HEK293 (cell line): ENCODE results near the gene LRRC23.

Experiments used
- CTCF ChIA-PET: fragments of 350-600 bp; formaldehyde crosslinking; extraction: SDS; loops from one replicate; lab custom pipeline; 2021; ENCODE audit warnings: antibody characterized with exemption; lab: Yijun Ruan, JAX
- POLR2A ChIA-PET: fragments of 300-600 bp; formaldehyde crosslinking; extraction: SDS; loops from one replicate; lab custom pipeline; 2020; ENCODE audit warnings: antibody characterized with exemption, inconsistent platforms; lab: Yijun Ruan, JAX
- H3K27ac ChIP-seq: fragments of 200-500 bp; sonication (Bioruptor generic); 2 replicates; pipeline ENCODE4 v1.5.1; 2014; ENCODE audit warnings: low read depth, low read length, control low read depth, inconsistent platforms; ENCODE audit errors: extremely low read depth
- H3K36me3 ChIP-seq, 2 experiments: fragments of 200-500 bp in 1 of 2; sonication (Bioruptor generic) in 1 of 2; 1 replicate in 1 of 2; 2 replicates in 1 of 2; pipeline ENCODE4 v1.5.1; 2014 to 2017; ENCODE audit warnings: inconsistent platforms in 2 of 2, low read length in 2 of 2; ENCODE audit not compliant: control insufficient read depth in 2 of 2, insufficient read depth in 1 of 2
- H3K4me1 ChIP-seq: fragments of 200-500 bp; sonication (Bioruptor generic); 2 replicates; pipeline ENCODE4 v1.5.1; 2014; ENCODE audit warnings: mild to moderate bottlenecking, low read length, inconsistent platforms; ENCODE audit not compliant: control insufficient read depth, insufficient read depth
- H3K4me3 ChIP-seq: 2 replicates; pipeline ENCODE4 v1.5.1; 2011; ENCODE audit warnings: low read depth, mild to moderate bottlenecking, control low read depth, low read length, moderate library complexity
- H3K9me3 ChIP-seq: fragments of 200-500 bp; sonication (Bioruptor generic); 2 replicates; pipeline ENCODE4 v1.5.1; 2014; ENCODE audit warnings: low read depth, low read length, inconsistent platforms; ENCODE audit not compliant: control insufficient read depth, insufficient read depth
- FEZF1 ChIP-seq: fragments of 450-650 bp; formaldehyde crosslinking; IDR thresholded peaks from 2 replicates; pipeline ENCODE4 v1.5.1; 2016; ENCODE audit warnings: missing biosample characterization, missing genetic modification characterization
- GLIS1 ChIP-seq: fragments of 450-650 bp; formaldehyde crosslinking; IDR thresholded peaks from 2 replicates; pipeline ENCODE4 v1.5.1; 2016; ENCODE audit warnings: missing biosample characterization, missing genetic modification characterization
- OSR2 ChIP-seq: fragments of 450-650 bp; formaldehyde crosslinking; IDR thresholded peaks from 2 replicates; pipeline ENCODE4 v1.5.1; 2016; ENCODE audit warnings: missing biosample characterization, missing genetic modification characterization
- PRDM1 ChIP-seq: fragments of 450-650 bp; formaldehyde crosslinking; IDR thresholded peaks from 2 replicates; pipeline ENCODE4; 2016; ENCODE audit warnings: missing biosample characterization, missing genetic modification characterization
- SALL2 ChIP-seq: fragments of 450-650 bp; formaldehyde crosslinking; IDR thresholded peaks from 2 replicates; pipeline ENCODE4 v1.5.0; 2017; ENCODE audit warnings: missing biosample characterization, mild to moderate bottlenecking, missing genetic modification characterization, borderline replicate concordance
- SCRT1 ChIP-seq: fragments of 450-650 bp; formaldehyde crosslinking; IDR thresholded peaks from 2 replicates; pipeline ENCODE4 v1.5.1; 2016; ENCODE audit warnings: missing biosample characterization, missing genetic modification characterization, borderline replicate concordance
- ZBTB17 ChIP-seq: fragments of 450-650 bp; formaldehyde crosslinking; IDR thresholded peaks from 2 replicates; pipeline ENCODE4 v1.5.1; 2016; ENCODE audit warnings: missing biosample characterization, missing genetic modification characterization
- ZNF138 ChIP-seq: fragments of 450-650 bp; formaldehyde crosslinking; IDR thresholded peaks from 2 replicates; pipeline ENCODE4 v1.5.1; 2016; ENCODE audit warnings: missing biosample characterization, missing genetic modification characterization, borderline replicate concordance
- ZNF26 ChIP-seq: fragments of 450-650 bp; formaldehyde crosslinking; IDR thresholded peaks from 2 replicates; pipeline ENCODE4 v1.5.1; 2016; ENCODE audit warnings: missing biosample characterization, missing genetic modification characterization
- ZNF354C ChIP-seq: fragments of 450-650 bp; formaldehyde crosslinking; IDR thresholded peaks from 2 replicates; pipeline ENCODE4 v1.5.1; 2016; ENCODE audit warnings: missing biosample characterization, missing genetic modification characterization, low read depth, borderline replicate concordance
- ZNF366 ChIP-seq: fragments of 450-650 bp; formaldehyde crosslinking; conservative IDR thresholded peaks from 2 replicates; pipeline ENCODE4 v1.5.1; 2016; ENCODE audit warnings: missing biosample characterization, missing genetic modification characterization
- ZNF571 ChIP-seq: fragments of 450-650 bp; formaldehyde crosslinking; IDR thresholded peaks from 2 replicates; pipeline ENCODE4 v1.5.0; 2017; ENCODE audit warnings: missing biosample characterization, missing genetic modification characterization
- ZNF610 ChIP-seq: fragments of 450-650 bp; formaldehyde crosslinking; IDR thresholded peaks from 2 replicates; pipeline ENCODE4 v1.5.1; 2016; ENCODE audit warnings: missing biosample characterization, missing genetic modification characterization, borderline replicate concordance
- ZNF621 ChIP-seq: fragments of 450-650 bp; formaldehyde crosslinking; IDR thresholded peaks from 2 replicates; pipeline ENCODE4 v1.5.1; 2017; ENCODE audit warnings: missing biosample characterization, missing genetic modification characterization
- ZNF624 ChIP-seq: fragments of 450-650 bp; formaldehyde crosslinking; IDR thresholded peaks from 2 replicates; pipeline ENCODE4 v1.5.1; 2017; ENCODE audit warnings: missing biosample characterization, missing genetic modification characterization
- ZNF629 ChIP-seq: fragments of 450-650 bp; formaldehyde crosslinking; IDR thresholded peaks from 2 replicates; pipeline ENCODE4 v1.5.1; 2017; ENCODE audit warnings: missing biosample characterization, missing genetic modification characterization
- ZNF639 ChIP-seq: fragments of 450-650 bp; formaldehyde crosslinking; IDR thresholded peaks from 2 replicates; pipeline ENCODE4 v1.5.1; 2016; ENCODE audit warnings: missing biosample characterization, missing genetic modification characterization
- ZNF692 ChIP-seq: fragments of 450-650 bp; formaldehyde crosslinking; IDR thresholded peaks from 2 replicates; pipeline ENCODE4 v1.5.1; 2016; ENCODE audit warnings: missing biosample characterization, missing genetic modification characterization
- ZNF747 ChIP-seq: fragments of 450-650 bp; formaldehyde crosslinking; IDR thresholded peaks from 2 replicates; pipeline ENCODE4 v1.5.1; 2016; ENCODE audit warnings: missing biosample characterization, missing genetic modification characterization
- ZNF791 ChIP-seq: fragments of 450-650 bp; formaldehyde crosslinking; IDR thresholded peaks from 2 replicates; pipeline ENCODE4 v1.5.1; 2016; ENCODE audit warnings: missing biosample characterization, missing genetic modification characterization
- TF ChIP-seq, protein P1 (sequence below): fragments of 450-650 bp; formaldehyde crosslinking; IDR thresholded peaks from 2 replicates; pipeline ENCODE4 v1.5.1; 2016; ENCODE audit warnings: missing biosample characterization, missing genetic modification characterization
- TF ChIP-seq, protein P2 (sequence below): fragments of 450-650 bp; formaldehyde crosslinking; IDR thresholded peaks from 2 replicates; pipeline ENCODE4 v1.5.1; 2016; ENCODE audit warnings: missing biosample characterization, missing genetic modification characterization, borderline replicate concordance
- TF ChIP-seq, protein P3 (sequence below): fragments of 450-650 bp; formaldehyde crosslinking; IDR thresholded peaks from 2 replicates; pipeline ENCODE4 v1.5.1; 2016; ENCODE audit warnings: missing biosample characterization, missing genetic modification characterization

Gene LRRC23

DNA sequence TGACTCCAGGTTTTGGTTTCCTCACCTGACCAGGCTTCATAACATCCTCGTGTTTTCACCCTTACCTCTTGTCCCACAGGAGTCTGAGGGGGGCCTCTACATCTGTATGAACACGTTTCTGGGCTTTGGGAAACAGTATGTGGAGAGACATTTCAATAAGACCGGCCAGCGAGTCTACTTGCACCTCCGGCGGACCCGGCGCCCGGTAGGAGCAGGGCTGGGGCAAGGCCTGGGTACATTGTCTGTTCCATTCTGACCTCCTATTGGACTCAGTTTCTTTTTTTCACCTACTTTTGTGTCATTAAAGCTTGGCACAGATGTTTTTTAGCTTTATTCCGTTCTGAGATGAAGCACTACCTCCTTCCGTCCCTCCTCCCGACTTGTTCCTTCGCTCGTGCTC, 49.3 kb upstream of the LRRC23 start:
- Histone ChIP-seq H3K27ac (no peak overlapping the region), H3K4me3 (no peak overlapping the region), H3K36me3 (peaks cover 14 to 64% of the 10 kb centered on the region in 2 experiments), H3K4me1 (peaks cover 9% of the 10 kb centered on the region), H3K9me3 (no peaks in the 10 kb centered on the region)
- TF ChIP-seq ZNF747 (tag by site-specific recombination) (no peak), ZNF26 (no peak), ZNF610 (no peak), ZNF624 (no peak), ZNF366 (tag by site-specific recombination) (no peak), ZBTB17 (no peak), ZNF692 (tag by site-specific recombination) (no peak), ZNF639 (tag by site-specific recombination) (no peak), ZNF621 (tag by site-specific recombination) (no peak), GLIS1 (tag by site-specific recombination) (no peak), ZNF791 (tag by site-specific recombination) (no peak), OSR2 (no peak), SCRT1 (tag by site-specific recombination) (no peak), FEZF1 (tag by site-specific recombination) (no peak)
- TF ChIP-seq, protein P1, sequence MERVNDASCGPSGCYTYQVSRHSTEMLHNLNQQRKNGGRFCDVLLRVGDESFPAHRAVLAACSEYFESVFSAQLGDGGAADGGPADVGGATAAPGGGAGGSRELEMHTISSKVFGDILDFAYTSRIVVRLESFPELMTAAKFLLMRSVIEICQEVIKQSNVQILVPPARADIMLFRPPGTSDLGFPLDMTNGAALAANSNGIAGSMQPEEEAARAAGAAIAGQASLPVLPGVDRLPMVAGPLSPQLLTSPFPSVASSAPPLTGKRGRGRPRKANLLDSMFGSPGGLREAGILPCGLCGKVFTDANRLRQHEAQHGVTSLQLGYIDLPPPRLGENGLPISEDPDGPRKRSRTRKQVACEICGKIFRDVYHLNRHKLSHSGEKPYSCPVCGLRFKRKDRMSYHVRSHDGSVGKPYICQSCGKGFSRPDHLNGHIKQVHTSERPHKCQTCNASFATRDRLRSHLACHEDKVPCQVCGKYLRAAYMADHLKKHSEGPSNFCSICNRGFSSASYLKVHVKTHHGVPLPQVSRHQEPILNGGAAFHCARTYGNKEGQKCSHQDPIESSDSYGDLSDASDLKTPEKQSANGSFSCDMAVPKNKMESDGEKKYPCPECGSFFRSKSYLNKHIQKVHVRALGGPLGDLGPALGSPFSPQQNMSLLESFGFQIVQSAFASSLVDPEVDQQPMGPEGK (tag by site-specific recombination), result no peak
- CTCF ChIA-PET, result interaction anchor here (0.6 to 8.4 kb wide), 3 partner anchors 9 to 96 kb away, joined by 3 to 71 read pairs (median 3); partner anchors contain the start of gene SPSB2
- POLR2A ChIA-PET, result interaction anchor here (5.0 to 7.1 kb wide), 2 partner anchors 11 to 16 kb away, joined by 88 to 183 read pairs; partner anchors contain the start of genes SPSB2 and TPI1

DNA sequence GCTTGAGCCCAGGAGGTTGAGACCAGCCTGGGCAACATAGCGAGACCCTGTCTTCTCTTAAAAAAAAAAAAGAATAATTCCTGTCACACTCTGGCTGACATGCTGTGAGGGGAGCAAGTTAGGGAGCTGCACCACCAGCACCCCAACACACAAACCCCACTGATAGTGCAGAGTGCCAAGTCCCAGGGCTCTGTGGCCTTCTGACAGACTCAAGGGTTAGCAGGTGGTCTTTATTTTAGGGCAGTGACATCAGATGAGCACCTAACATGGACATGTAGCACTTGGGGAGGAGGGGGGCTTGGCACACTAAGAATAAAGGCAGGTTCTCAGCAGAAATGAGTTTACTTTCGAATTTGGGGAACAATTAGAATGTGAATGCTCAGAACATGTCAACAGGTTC, 45.8 kb upstream of the LRRC23 start:
- Histone ChIP-seq H3K36me3 (peaks cover 23 to 94% of the 10 kb centered on the region in 2 experiments), H3K4me3 (no peak overlapping the region), H3K27ac (no peak overlapping the region), H3K4me1 (no peaks in the 10 kb centered on the region), H3K9me3 (no peaks in the 10 kb centered on the region)
- TF ChIP-seq ZNF354C (tag by site-specific recombination), result no peak
- TF ChIP-seq ZNF571, result no peak
- TF ChIP-seq, protein P2, sequence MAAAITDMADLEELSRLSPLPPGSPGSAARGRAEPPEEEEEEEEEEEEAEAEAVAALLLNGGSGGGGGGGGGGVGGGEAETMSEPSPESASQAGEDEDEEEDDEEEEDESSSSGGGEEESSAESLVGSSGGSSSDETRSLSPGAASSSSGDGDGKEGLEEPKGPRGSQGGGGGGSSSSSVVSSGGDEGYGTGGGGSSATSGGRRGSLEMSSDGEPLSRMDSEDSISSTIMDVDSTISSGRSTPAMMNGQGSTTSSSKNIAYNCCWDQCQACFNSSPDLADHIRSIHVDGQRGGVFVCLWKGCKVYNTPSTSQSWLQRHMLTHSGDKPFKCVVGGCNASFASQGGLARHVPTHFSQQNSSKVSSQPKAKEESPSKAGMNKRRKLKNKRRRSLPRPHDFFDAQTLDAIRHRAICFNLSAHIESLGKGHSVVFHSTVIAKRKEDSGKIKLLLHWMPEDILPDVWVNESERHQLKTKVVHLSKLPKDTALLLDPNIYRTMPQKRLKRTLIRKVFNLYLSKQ (tag by site-specific recombination), result no peak
- no peak for TF ChIP-seq ZNF629
- no peak for TF ChIP-seq ZNF138
- no peak for TF ChIP-seq SALL2 (tag by site-specific recombination)
- TF ChIP-seq ZNF639 (tag by site-specific recombination), result no peak
- TF ChIP-seq SCRT1 (tag by site-specific recombination), result no peak
- TF ChIP-seq, protein P3, sequence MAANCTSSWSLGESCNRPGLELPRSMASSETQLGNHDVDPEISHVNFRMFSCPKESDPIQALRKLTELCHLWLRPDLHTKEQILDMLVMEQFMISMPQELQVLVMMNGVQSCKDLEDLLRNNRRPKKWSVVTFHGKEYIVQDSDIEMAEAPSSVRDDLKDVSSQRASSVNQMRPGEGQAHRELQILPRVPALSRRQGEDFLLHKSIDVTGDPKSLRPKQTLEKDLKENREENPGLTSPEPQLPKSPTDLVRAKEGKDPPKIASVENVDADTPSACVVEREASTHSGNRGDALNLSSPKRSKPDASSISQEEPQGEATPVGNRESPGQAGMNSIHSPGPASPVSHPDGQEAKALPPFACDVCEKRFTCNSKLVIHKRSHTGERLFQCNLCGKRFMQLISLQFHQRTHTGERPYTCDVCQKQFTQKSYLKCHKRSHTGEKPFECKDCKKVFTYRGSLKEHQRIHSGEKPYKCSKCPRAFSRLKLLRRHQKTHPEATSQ (tag by site-specific recombination), result no peak
- no peak for TF ChIP-seq PRDM1 (tag by site-specific recombination)
- CTCF ChIA-PET, result interaction anchor here (0.7 kb wide), 2 partner anchors 80 to 105 kb away, joined by 3 read pairs; no protein-coding TSS in a partner anchor
- POLR2A ChIA-PET, result no interaction called here
